Left renal pelvis (tissue), 4 donors: ENCODE measurements around the gene PAK1. TPM values are rescaled to one million over a fixed set of nuclear protein-coding genes. Genes with fewer than 3 reads are reported as not detected.
A peak's percentile ranks its signal among the peaks of the same experiment; 100 is the strongest.
"Not testable (repeated sequence)": the region's sequence is repeated elsewhere in the genome, so short reads cannot be mapped to it uniquely, and the experiment has no call there.

Source experiments
- DNase-seq, 4 donors: peaks; one replicate each; pipeline ENCODE4 v3.0.0-alpha.2; 2013; ENCODE audit warnings: low read depth in 4 of 4, low spot score in 3 of 4
- polyA plus RNA-seq, 4 donors: library from polyadenylated mRNA; unstranded; fragments of 120-200 nt; gene quantifications; one replicate each; pipeline ENCODE4 v1.2.1, GENCODE V29; 2013; ENCODE audit not compliant: insufficient read length in 4 of 4

PAK1 gene
- polyA plus RNA-seq, result 10 to 100 TPM; 44.2 to 96.4 (median 87.1) TPM

- peak in 3 of 4 donors; percentile 77 to 92 (median 89) for DNase-seq
These were observed at the start of gene PAK1 for GRCh38 chr11:77473801-77474683. TSS of gene PAK1 (minus strand) at chr11:77474094. CDS start at chr11:77392520, 81,574 bp downstream.

GRCh38 chr11:77522215-77522614 is 48.3 kb upstream of the PAK1 start:
- DNase-seq, result no peak

- DNase-seq, result no peak
These were observed 46.0 kb upstream of the PAK1 start for GRCh38 chr11:77519847-77520246.

GRCh38 chr11:77518471-77518870 is 44.6 kb upstream of the PAK1 start:
- DNase-seq, result no peak

- DNase-seq, result no peak
These were observed 43.9 kb upstream of the PAK1 start for GRCh38 chr11:77517753-77518152.

GRCh38 chr11:77517226-77517625 is 43.3 kb upstream of the PAK1 start:
- DNase-seq, result no peak

GRCh38 chr11:77515483-77515882 is 41.6 kb upstream of the PAK1 start:
- DNase-seq, result no peak

- no peak for DNase-seq
These were observed 41.2 kb upstream of the PAK1 start for GRCh38 chr11:77515063-77515462.

- no peak for DNase-seq
These were observed 38.2 kb upstream of the PAK1 start for GRCh38 chr11:77512092-77512491.

GRCh38 chr11:77510851-77511250 is 37.0 kb upstream of the PAK1 start:
- DNase-seq, result no peak

- DNase-seq, result no peak
These were observed 36.2 kb upstream of the PAK1 start for GRCh38 chr11:77510095-77510494.

- DNase-seq, result no peak
These were observed 34.1 kb upstream of the PAK1 start for GRCh38 chr11:77508019-77508418.

- DNase-seq, result no peak
These were observed 33.0 kb upstream of the PAK1 start for GRCh38 chr11:77506857-77507256.

GRCh38 chr11:77505956-77506355 is 32.1 kb upstream of the PAK1 start:
- no peak for DNase-seq

- no peak for DNase-seq
These were observed 29.1 kb upstream of the PAK1 start for GRCh38 chr11:77503006-77503405.

GRCh38 chr11:77502346-77502905 is 28.5 kb upstream of the PAK1 start:
- DNase-seq, result no peak

GRCh38 chr11:77501758-77502157 is 27.9 kb upstream of the PAK1 start:
- no peak for DNase-seq

GRCh38 chr11:77497368-77497767 is 23.5 kb upstream of the PAK1 start:
- no peak for DNase-seq

GRCh38 chr11:77495526-77495925 is 21.6 kb upstream of the PAK1 start:
- no peak for DNase-seq

GRCh38 chr11:77490035-77490434 is 16.1 kb upstream of the PAK1 start:
- not testable (repeated sequence) for DNase-seq

GRCh38 chr11:77487790-77488189 is 13.9 kb upstream of the PAK1 start:
- no peak for DNase-seq

- no peak for DNase-seq
These were observed 6.0 kb upstream of the PAK1 start for GRCh38 chr11:77479746-77480352.
